ENCODE data around the gene CFAP74. TPM values are rescaled to one million over a fixed set of nuclear protein-coding genes. Genes with fewer than 3 reads are reported as not detected.

CFAP74 gene
- total RNA-seq, 2 experiments from 2014 or later: 0.38 to 0.41 TPM

DNA sequence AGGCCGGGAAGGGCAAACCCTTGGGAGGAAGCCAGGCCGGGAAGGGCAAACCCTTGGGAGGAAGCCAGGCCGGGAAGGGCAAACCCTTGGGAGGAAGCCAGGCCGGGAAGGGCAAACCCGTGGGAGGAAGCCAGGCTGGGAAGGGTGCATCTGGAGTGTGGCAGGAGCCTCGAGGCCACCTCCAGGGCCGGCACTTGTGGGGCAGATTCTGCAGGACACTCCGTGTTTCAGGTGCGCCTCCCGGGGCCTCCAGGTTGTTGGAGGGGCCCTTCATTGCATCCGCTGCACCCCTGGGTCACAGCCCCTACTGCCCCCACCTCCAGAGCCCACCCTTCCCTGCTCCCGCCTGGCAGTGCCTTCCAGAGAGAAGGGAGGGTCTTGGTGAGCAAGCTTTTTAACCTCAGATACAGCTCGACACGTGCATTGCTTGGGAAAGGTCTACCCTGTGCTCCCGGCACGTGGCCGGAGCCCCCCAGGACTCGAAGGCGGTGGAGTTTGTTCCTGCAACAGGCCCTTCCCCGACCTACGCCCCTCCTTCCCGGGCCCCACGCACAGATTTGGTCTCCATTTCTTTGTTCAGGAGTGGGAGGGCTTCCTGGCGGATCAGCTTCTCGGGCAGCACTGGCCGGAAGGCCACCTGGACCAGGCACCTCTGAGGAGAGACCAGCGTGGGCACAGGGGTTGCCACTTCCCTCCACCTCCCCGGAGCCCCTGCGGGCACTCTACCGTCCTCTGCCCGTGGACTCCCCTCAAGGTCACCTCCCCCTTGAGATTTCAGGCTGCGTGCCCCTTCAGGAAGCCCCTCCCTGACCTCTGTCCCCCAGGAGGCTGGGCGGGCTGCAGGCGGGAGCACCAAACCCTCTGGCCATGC lies 75.1 kb downstream of the CFAP74 start:
- no peaks in the 10 kb centered on the region for H3K36me3 Mint-ChIP-seq (ENCODE audit: low read depth)
- no peak overlapping the region for H3K4me3 Mint-ChIP-seq
- DNase-seq (no peak), ATAC-seq (no peak)
- intact Hi-C loops (cut with micrococcal nuclease): no loop called here
- H3K4me1 Mint-ChIP-seq (ENCODE audit: low read depth): no peaks in the 10 kb centered on the region
- H3K9me3 Mint-ChIP-seq: no peaks in the 10 kb centered on the region
- no peak overlapping the region for H3K27ac Mint-ChIP-seq
- no peak for TF ChIP-seq CTCF (IDR thresholded peaks at IDR 0.05)
- ChIA-PET CTCF (no interaction called here), POLR2A (no interaction called here)
- no peaks in the 10 kb centered on the region for H3K27me3 Mint-ChIP-seq

DNA sequence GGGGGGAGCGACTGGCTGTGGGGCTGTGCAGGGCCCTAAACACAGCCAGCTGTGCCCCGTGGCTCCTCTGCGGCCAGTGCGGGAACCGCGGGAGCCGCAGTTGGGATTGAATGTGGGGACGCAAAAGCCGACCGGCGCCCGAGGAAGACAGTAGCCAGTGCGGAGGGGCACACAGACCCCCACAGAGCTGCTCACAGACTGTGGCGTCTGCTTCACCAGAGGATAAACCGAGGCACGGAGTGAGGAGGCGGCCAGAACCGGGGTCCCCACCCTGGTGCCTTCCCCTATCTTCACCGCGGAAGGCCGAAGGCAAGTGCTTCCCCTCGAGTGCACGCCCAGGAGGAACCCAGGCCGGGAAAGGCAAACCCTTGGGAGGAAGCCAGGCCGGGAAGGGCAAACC lies 75.8 kb downstream of the CFAP74 start:
- H3K4me1 Mint-ChIP-seq (ENCODE audit: low read depth): no peaks in the 10 kb centered on the region
- ATAC-seq: no peak
- H3K4me3 Mint-ChIP-seq: no peak overlapping the region
- ChIA-PET CTCF (no interaction called here), POLR2A (interaction anchor here (0.6 kb wide), 1 partner anchor 440 kb away, joined by 3 read pairs; no protein-coding TSS in a partner anchor)
- intact Hi-C loops (cut with micrococcal nuclease): no loop called here
- no peak for DNase-seq
- no peaks in the 10 kb centered on the region for H3K27me3 Mint-ChIP-seq
- no peak for TF ChIP-seq CTCF (IDR thresholded peaks at IDR 0.05)
- H3K27ac Mint-ChIP-seq: no peak overlapping the region
- no peaks in the 10 kb centered on the region for H3K9me3 Mint-ChIP-seq
- no peaks in the 10 kb centered on the region for H3K36me3 Mint-ChIP-seq (ENCODE audit: low read depth)

- ChIA-PET POLR2A (interaction anchor here (0.6 to 0.9 kb wide), 2 partner anchors 33 to 440 kb away, joined by 3 read pairs; no protein-coding TSS in a partner anchor), CTCF (interaction anchor here (1.4 kb wide), 1 partner anchor 212 kb away, joined by 4 read pairs; no protein-coding TSS in a partner anchor)
- no peaks in the 10 kb centered on the region for H3K27me3 Mint-ChIP-seq
- H3K4me1 Mint-ChIP-seq (ENCODE audit: low read depth): no peaks in the 10 kb centered on the region
- DNase-seq: no peak
- intact Hi-C loops (cut with micrococcal nuclease): no loop called here
- ATAC-seq: no peak
- H3K36me3 Mint-ChIP-seq (ENCODE audit: low read depth): no peaks in the 10 kb centered on the region
- no peaks in the 10 kb centered on the region for H3K9me3 Mint-ChIP-seq
- H3K27ac Mint-ChIP-seq: no peak overlapping the region
- H3K4me3 Mint-ChIP-seq: no peak overlapping the region
- TF ChIP-seq CTCF (IDR thresholded peaks at IDR 0.05): no peak
These were observed 76.5 kb downstream of the CFAP74 start for GRCh38 chr1:1926886-1927660.

DNA sequence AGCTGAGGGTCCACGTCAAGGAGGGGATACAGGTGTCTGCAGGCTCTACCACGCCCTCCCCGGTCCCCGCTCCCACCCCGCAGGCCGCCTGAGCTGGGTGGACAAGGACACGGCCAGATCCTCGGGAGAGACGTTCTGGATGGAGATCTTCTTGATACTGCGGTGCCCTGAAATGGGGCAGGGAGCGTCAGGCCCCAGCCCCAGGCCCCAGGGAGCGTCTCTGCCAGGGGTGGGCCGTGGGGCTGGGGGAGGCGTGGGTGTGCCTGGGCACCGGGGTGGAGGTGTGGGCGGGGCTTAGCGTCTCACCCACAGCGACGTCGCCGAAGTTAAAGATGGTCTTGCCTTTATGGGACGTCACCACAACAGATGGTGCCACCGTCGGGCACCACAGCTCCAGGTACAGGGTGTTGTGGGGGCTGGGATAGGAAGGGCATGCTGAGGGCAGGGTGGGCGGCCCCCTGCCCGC lies 77.2 kb downstream of the CFAP74 start:
- DNase-seq (no peak), ATAC-seq (no peak)
- Mint-ChIP-seq H3K9me3 (no peaks in the 10 kb centered on the region), H3K4me1 (ENCODE audit: low read depth) (no peaks in the 10 kb centered on the region), H3K27me3 (no peaks in the 10 kb centered on the region), H3K4me3 (no peak overlapping the region), H3K36me3 (ENCODE audit: low read depth) (no peaks in the 10 kb centered on the region), H3K27ac (no peak overlapping the region)
- no peak for TF ChIP-seq CTCF (IDR thresholded peaks at IDR 0.05)
- CTCF ChIA-PET: interaction anchor here (1.4 kb wide), 1 partner anchor 213 kb away, joined by 4 read pairs; no protein-coding TSS in a partner anchor
- intact Hi-C loops (cut with micrococcal nuclease): no loop called here
- POLR2A ChIA-PET: no interaction called here

Measured in activated CD8-positive, alpha-beta T cell treated with anti-CD3 and anti-CD28 coated beads for 36 hours (primary cell).